Activated T-helper 9 cell treated with anti-CD3 and anti-CD28 coated beads, Interleukin-2, amount 50 U/mL, for 16 hours (primary cell): ENCODE measurements around the gene RASSF6.
"Not testable (repeated sequence)": the region's sequence is repeated elsewhere in the genome, so short reads cannot be mapped to it uniquely, and the experiment has no call there.

Source experiments
- DNase-seq: peaks from one replicate; pipeline ENCODE4 v3.0.0-alpha.2; 2020; ENCODE audit warnings: low read depth

The RASSF6 gene

DNA sequence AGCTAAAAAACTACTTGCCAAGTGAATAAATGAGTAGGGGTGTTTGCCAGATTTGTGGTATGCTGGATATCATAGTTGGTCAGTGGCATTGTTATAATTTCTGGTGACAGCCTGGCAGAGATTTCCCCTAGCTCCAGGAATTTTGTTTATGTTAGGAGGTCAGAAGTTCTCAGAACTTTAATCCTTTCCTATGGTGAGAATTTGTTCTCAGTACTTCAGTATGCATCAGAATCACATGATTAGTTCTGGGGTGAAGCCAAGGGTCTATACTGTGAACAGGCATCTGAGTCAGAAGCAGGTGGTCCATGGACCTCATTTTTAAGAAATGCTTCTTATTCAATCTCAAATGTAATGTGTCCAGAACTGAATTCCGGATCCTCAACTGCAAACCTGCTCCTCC lies 10.5 kb downstream of the RASSF6 start:
- DNase-seq = no peak

- DNase-seq = no peak
Measured at GRCh38 chr4:73608689-73609594, 11.3 kb downstream of the RASSF6 start.

DNA sequence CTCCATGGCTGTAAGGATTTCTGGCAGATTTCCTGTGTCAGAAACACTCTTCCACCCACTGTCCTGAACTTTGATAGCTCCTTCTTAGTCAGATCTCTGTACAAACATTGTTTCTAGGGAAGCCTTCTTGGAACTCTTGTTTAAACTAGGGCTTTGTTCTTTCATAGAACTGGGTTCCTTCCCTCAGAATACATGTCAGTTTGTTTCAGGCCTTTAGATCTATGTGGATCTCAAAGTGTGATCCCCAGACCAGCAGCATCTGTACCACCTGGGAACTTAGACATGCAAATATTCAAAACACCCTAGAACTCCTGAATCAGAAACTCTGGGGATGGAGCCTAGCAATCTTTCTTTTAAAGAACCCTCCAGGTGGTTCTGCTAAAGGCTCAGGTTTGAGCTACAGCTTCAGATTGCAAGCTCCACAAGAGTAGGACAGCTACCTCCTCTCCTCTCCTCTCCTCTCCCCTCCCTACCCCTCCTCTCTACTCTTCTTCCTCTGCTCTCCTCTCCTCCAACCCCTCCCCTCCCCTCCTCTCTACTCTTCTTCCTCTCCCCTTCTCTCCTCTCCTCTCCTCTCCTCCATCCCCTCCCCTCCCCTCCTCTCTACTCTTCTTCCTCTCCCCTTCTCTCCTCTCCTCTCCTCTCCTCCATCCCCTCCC lies 12.7 kb downstream of the RASSF6 start:
- DNase-seq = no peak

GRCh38 chr4:73606465-73606974 lies 13.7 kb downstream of the RASSF6 start:
- no peak for DNase-seq

DNA sequence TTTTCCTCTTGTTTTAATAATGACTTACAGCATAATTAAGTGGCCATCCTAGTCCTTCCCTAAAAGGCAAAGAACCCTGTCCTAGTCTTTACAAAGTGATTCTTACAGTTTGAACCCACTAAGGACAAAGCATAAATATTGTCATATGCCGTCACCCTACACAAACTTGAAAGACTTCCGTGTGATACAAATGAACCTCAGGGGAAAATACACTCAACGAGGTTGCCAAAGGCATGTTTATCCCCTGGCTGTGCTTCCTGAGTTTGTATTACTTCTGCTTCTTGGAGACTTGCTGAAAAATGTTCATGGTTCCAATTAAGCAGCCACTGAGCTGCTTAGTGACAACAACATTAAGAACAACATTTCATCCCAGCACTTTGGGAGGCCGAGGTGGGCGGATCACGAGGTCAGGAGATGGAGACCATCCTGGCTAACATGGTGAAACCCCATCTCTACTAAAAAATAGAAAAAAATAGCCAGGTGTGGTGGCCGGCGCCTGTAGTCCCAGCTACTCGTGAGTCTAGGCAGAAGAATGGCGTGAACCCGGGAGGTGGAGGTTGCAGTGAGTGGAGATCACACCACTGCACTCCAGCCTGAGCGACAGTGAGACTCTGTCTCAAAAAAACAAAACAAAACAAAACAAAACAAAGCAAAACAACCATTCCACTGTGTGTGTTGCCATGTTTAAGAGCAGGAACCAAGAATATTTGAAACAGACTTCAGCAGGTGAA lies 16.2 kb downstream of the RASSF6 start:
- no peak for DNase-seq

GRCh38 chr4:73603271-73603710 lies 16.9 kb downstream of the RASSF6 start:
- no peak for DNase-seq

DNA sequence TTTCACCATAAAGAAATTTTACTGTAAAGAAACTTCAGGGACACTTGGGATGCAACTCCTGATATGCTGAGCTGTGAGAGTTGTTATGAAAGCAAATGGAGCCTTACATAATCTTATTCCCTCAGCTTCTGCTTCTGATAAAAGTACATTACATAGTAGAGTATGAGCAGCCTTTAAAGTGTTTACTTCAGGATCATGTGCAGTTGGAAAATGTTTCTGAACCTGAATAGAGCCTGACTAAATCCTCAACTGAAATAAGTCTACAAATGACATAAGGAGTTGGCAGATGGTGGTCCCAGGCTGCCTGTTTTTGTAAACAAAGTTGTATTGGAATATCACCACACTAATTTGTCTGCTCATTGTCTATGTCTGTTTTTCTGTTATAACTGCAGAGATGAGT lies 19.3 kb downstream of the RASSF6 start:
- DNase-seq = no peak

DNA sequence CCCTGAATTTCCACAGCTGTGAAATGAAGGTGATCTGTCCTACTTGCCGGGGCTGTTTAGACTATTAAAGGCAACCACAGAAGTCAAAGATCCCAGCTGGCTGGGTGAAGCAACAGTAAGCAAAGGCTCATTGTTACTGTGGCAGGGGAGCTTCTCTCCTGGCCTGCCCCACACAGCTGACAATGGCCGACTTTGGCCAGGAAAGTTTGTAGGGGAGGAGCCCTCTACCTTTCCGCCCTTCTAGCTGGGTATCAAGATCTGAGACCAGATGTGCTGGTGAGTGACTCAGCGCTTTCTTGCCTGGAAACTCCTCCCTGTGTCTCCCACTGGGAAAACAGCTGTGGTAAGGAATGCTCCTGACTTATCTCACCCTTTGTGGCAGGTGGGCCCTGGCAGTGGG lies 21.1 kb downstream of the RASSF6 start:
- DNase-seq = no peak

- DNase-seq = no peak
Measured at GRCh38 chr4:73597594-73597993, 22.6 kb downstream of the RASSF6 start.

DNA sequence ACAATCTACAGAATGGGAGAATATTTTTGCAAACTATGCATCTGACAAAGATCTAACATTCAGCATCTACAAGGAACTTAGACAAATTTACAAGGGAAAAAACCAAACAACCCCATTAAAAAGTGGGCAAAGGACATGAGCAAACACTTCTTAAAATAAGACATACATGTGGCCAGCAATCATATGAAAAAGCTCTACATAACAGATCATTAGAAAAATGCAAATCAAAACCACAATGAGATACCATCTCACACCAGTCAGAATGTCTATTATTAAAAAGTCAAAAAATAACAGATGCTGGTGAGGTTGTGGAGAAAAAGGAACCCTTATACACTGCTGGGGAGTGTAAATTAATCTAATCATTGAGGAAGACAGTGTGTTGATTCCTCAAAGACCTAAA lies 23.1 kb downstream of the RASSF6 start:
- not testable (repeated sequence) for DNase-seq

DNA sequence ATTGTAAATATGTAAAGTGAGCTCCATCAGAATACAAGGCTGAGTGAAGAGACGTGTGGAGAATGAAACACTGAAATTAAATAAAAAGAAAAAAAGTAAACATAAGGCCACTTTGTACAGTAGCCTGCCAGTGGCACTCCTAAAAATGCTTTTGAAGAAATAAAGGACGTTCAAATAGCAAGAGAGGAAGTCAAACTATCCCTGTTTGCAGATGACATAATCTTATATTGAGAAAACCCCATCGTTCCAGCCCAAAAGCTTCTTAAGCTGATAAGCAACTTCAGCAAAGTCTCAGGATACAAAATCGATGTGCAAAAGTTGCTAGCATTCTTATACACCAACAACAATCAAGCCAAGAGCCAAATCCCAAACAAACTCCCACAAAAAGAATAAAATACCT lies 24.2 kb downstream of the RASSF6 start:
- no peak for DNase-seq

GRCh38 chr4:73593631-73594241 lies 26.5 kb downstream of the RASSF6 start:
- no peak for DNase-seq

DNA sequence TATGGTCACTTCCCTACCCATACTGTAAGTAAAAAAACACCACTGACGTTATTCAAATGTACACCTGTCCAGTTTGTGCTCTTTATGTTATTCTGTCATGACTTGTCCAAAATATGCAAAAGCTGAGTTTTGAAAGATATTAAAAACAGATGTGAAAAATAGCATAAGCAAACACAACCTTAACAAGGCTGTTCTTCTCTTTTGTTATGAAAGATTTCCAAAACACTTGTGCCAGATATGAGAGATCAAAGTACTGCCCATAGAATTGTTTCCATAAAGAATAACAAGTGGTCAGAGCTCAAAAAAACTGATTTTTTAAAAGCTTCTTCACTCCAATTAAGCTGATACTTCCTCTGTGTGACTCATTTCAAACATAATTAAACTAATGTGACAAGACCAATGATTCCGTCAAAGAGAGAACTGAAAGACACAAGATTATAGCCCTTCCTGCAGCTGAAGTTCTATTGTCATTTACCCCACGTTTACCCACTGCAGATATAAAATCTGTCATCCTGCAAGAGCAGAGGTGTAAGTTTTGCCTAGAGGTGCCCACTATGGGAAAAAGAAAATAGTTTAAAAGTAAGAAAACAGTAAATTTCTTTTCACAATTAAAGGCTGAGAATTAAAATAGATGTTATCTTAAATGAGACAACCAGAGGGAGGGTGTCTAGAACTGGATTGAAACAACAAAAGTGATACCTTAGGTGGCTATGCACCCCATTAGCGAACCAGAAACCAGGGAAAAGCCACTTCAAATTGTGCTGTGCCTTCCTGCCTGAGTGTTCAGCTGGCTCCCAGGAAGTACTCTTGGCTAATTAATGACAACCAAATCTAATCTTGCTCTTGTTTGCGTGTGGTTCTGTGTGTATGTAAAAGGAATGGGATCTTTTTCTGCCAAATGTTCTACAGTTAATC lies 30.1 kb downstream of the RASSF6 start:
- no peak for DNase-seq

- DNase-seq = no peak
Measured at GRCh38 chr4:73589261-73589847, 30.9 kb downstream of the RASSF6 start.

- no peak for DNase-seq
Measured at GRCh38 chr4:73588613-73589012, 31.6 kb downstream of the RASSF6 start.

GRCh38 chr4:73586666-73587065 lies 33.6 kb downstream of the RASSF6 start:
- DNase-seq = no peak

GRCh38 chr4:73586040-73586439 lies 34.2 kb downstream of the RASSF6 start:
- DNase-seq = no peak

DNA sequence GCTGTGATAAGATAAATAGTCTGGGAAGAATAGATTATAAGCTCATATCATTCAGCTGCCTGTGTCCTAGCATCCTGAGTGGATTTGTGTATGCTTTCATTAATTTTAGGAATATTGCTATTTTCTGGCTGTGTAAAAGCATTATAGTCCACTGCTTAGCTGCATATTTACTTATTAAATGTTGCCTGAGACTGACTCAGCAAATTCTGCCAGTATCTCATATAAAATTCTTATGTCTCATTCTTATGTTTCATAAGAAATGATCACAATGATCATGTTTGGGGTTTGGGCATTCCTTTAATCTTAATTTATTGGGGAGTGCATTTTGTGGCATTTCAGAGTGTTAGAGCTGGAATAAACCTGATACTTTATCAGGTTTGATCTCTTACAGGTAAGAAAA lies 34.9 kb downstream of the RASSF6 start:
- DNase-seq = no peak

DNA sequence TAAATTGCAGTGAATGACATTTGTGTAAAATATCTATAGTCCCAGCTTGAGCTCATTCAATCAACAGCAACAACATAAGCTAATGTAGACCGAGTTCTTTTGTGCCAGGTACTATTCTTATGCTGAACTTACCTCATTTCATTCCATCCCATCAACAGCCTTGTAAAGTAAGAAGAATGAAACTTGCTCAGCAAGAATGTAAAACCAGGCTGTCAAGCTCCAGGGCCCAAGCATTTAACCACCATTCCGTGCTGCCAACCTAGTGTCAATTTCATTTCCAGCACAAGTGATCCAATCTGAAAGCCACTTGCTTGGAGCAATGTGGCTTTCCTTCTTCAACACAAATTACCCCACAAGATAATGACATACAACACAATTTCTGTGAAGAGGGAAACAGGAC lies 36.6 kb downstream of the RASSF6 start:
- no peak for DNase-seq

- DNase-seq = no peak
Measured at GRCh38 chr4:73577371-73577770, 42.9 kb downstream of the RASSF6 start.

- DNase-seq = no peak
Measured at GRCh38 chr4:73576381-73576780, 43.9 kb downstream of the RASSF6 start.
